ENCODE measurements around the gene APOL2.

APOL2 gene

GRCh38 chr22:36180928-36181327 is 58.4 kb downstream of the APOL2 start:
- no peak overlapping the region for H3K4me3 ChIP-seq (ENCODE audit: insufficient read depth in 1 of 2, low read depth in 1 of 2, low read length in 2 of 2)
- DNase-seq: no peak
- H2AK5ac ChIP-seq (ENCODE audit: low read length, severe bottlenecking): no peak overlapping the region
- H3K27ac ChIP-seq (ENCODE audit: low read length, poor library complexity, severe bottlenecking): no peak overlapping the region
- H3K9ac ChIP-seq (ENCODE audit: low read length): no peak overlapping the region
- H2AFZ ChIP-seq (ENCODE audit: low read depth, low read length): no peak overlapping the region
- no peaks in the 10 kb centered on the region for H3K9me3 ChIP-seq (ENCODE audit: control insufficient read depth, low read length)
- H3K4me2 ChIP-seq (ENCODE audit: low read length, poor library complexity, severe bottlenecking): no peak overlapping the region
- no peak overlapping the region for H2BK120ac ChIP-seq (ENCODE audit: low read depth, low read length)
- H3K18ac ChIP-seq (ENCODE audit: low read depth in 1 of 2, low read length in 2 of 2): no peak overlapping the region
- no peak overlapping the region for H2BK15ac ChIP-seq (ENCODE audit: low read depth, poor library complexity, severe bottlenecking)
- no peak overlapping the region for H2BK12ac ChIP-seq (ENCODE audit: low read length in 2 of 2)
- WGBS: 92% methylated on average over 6 of the region's 6 CpGs
- H4K91ac ChIP-seq (ENCODE audit: low read length): no peak overlapping the region
- no peak overlapping the region for H3K4ac ChIP-seq (ENCODE audit: low read depth in 1 of 2, low read length in 2 of 2)
- no peak overlapping the region for H3K14ac ChIP-seq (ENCODE audit: low read length in 2 of 2)
- no peaks in the 10 kb centered on the region for H3K79me1 ChIP-seq (replicated peaks; ENCODE audit: low read length, poor library complexity, severe bottlenecking)
- no peak overlapping the region for H4K8ac ChIP-seq (ENCODE audit: low read length)
- no peaks in the 10 kb centered on the region for H3K4me1 ChIP-seq (ENCODE audit: control insufficient read depth, insufficient read depth, low read depth, low read length)
- no peak overlapping the region for H2BK5ac ChIP-seq (ENCODE audit: low read depth, low read length, poor library complexity, severe bottlenecking)
- H3K36me3 ChIP-seq (ENCODE audit: control insufficient read depth in 1 of 2, insufficient read depth in 2 of 2, low read depth in 1 of 2, low read length in 2 of 2): no peaks in the 10 kb centered on the region
- H3K23ac ChIP-seq (ENCODE audit: low read length in 2 of 2): no peak overlapping the region
- H3K27me3 ChIP-seq (ENCODE audit: control insufficient read depth in 1 of 2, insufficient read depth in 1 of 2, low read length in 2 of 2): peaks cover 0 to 37% of the 10 kb centered on the region in 2 experiments

- Histone ChIP-seq H3K9me3 (ENCODE audit: control insufficient read depth, low read length) (no peaks in the 10 kb centered on the region), H2AFZ (ENCODE audit: low read depth, low read length) (no peak overlapping the region), H3K4me2 (ENCODE audit: low read length, poor library complexity, severe bottlenecking) (no peak overlapping the region), H3K9ac (ENCODE audit: low read length) (no peak overlapping the region), H3K14ac (ENCODE audit: low read length in 2 of 2) (no peak overlapping the region), H2BK12ac (ENCODE audit: low read length in 2 of 2) (no peak overlapping the region), H2BK5ac (ENCODE audit: low read depth, low read length, poor library complexity, severe bottlenecking) (no peak overlapping the region), H3K23ac (ENCODE audit: low read length in 2 of 2) (no peak overlapping the region), H3K27ac (ENCODE audit: low read length, poor library complexity, severe bottlenecking) (no peak overlapping the region), H2BK120ac (ENCODE audit: low read depth, low read length) (no peak overlapping the region), H3K27me3 (ENCODE audit: control insufficient read depth in 1 of 2, insufficient read depth in 1 of 2, low read length in 2 of 2) (peaks cover 0 to 31% of the 10 kb centered on the region in 2 experiments), H3K18ac (ENCODE audit: low read depth in 1 of 2, low read length in 2 of 2) (no peak overlapping the region), H3K4ac (ENCODE audit: low read depth in 1 of 2, low read length in 2 of 2) (no peak overlapping the region), H2BK15ac (ENCODE audit: low read depth, poor library complexity, severe bottlenecking) (no peak overlapping the region), H4K91ac (ENCODE audit: low read length) (no peak overlapping the region), H3K79me1 (replicated peaks; ENCODE audit: low read length, poor library complexity, severe bottlenecking) (no peaks in the 10 kb centered on the region), H2AK5ac (ENCODE audit: low read length, severe bottlenecking) (no peak overlapping the region), H4K8ac (ENCODE audit: low read length) (peak overlapping the region; percentile 38), H3K4me3 (ENCODE audit: insufficient read depth in 1 of 2, low read depth in 1 of 2, low read length in 2 of 2) (no peak overlapping the region), H3K4me1 (ENCODE audit: control insufficient read depth, insufficient read depth, low read depth, low read length) (no peaks in the 10 kb centered on the region), H3K36me3 (ENCODE audit: control insufficient read depth in 1 of 2, insufficient read depth in 2 of 2, low read depth in 1 of 2, low read length in 2 of 2) (no peaks in the 10 kb centered on the region)
- 61% methylated on average over 22 of the region's 22 CpGs for WGBS
- peak; percentile 62 for DNase-seq
These were observed 59.1 kb downstream of the APOL2 start for GRCh38 chr22:36180038-36180880.

GRCh38 chr22:36177160-36177559 is 62.2 kb downstream of the APOL2 start:
- Histone ChIP-seq H4K8ac (ENCODE audit: low read length) (no peak overlapping the region), H2AK5ac (ENCODE audit: low read length, severe bottlenecking) (no peak overlapping the region), H4K91ac (ENCODE audit: low read length) (no peak overlapping the region), H3K4me2 (ENCODE audit: low read length, poor library complexity, severe bottlenecking) (no peak overlapping the region), H3K9me3 (ENCODE audit: control insufficient read depth, low read length) (no peaks in the 10 kb centered on the region), H2AFZ (ENCODE audit: low read depth, low read length) (no peak overlapping the region), H3K27me3 (ENCODE audit: control insufficient read depth in 1 of 2, insufficient read depth in 1 of 2, low read length in 2 of 2) (peaks cover 0 to 4% of the 10 kb centered on the region in 2 experiments), H3K4me3 (ENCODE audit: insufficient read depth in 1 of 2, low read depth in 1 of 2, low read length in 2 of 2) (no peak overlapping the region), H3K36me3 (ENCODE audit: control insufficient read depth in 1 of 2, insufficient read depth in 2 of 2, low read depth in 1 of 2, low read length in 2 of 2) (no peaks in the 10 kb centered on the region), H2BK15ac (ENCODE audit: low read depth, poor library complexity, severe bottlenecking) (no peak overlapping the region), H3K18ac (ENCODE audit: low read depth in 1 of 2, low read length in 2 of 2) (no peak overlapping the region), H3K4me1 (ENCODE audit: control insufficient read depth, insufficient read depth, low read depth, low read length) (no peaks in the 10 kb centered on the region), H3K23ac (ENCODE audit: low read length in 2 of 2) (no peak overlapping the region), H3K4ac (ENCODE audit: low read depth in 1 of 2, low read length in 2 of 2) (no peak overlapping the region), H3K9ac (ENCODE audit: low read length) (no peak overlapping the region), H2BK12ac (ENCODE audit: low read length in 2 of 2) (no peak overlapping the region), H2BK120ac (ENCODE audit: low read depth, low read length) (no peak overlapping the region), H3K79me1 (replicated peaks; ENCODE audit: low read length, poor library complexity, severe bottlenecking) (no peaks in the 10 kb centered on the region), H2BK5ac (ENCODE audit: low read depth, low read length, poor library complexity, severe bottlenecking) (no peak overlapping the region), H3K27ac (ENCODE audit: low read length, poor library complexity, severe bottlenecking) (no peak overlapping the region), H3K14ac (ENCODE audit: low read length in 2 of 2) (no peak overlapping the region)
- WGBS: 62% methylated on average over 2 of the region's 3 CpGs
- no peak for DNase-seq

Small RNA genes lying within 50 kb of the gene (small RNA-seq; reads per million reads assigned to genes)
- 3.5 reads per million, percentile 27 among the genes with 10 or more reads in this experiment for gene MIR6819 (ENCODE audit: low read depth)

Data from mesenchymal stem cell (in vitro differentiated cells and primary cell).